ENCODE data around the gene INTS14. TPM values are rescaled to one million over a fixed set of nuclear protein-coding genes. Genes with fewer than 3 reads are reported as not detected.

The INTS14 gene
- total and polyA plus RNA-seq, 12 donors: 16.4 to 64.6 (median 34.4) TPM

- no peak for DNase-seq
- H3K4me1 ChIP-seq (replicated peaks in 1 of 2): peaks cover 0 to 38% of the 10 kb centered on the region in 2 donors
- peak overlapping the region in 2 of 5 donors; percentile 40 to 55 for H3K27ac ChIP-seq
- no peak for TF ChIP-seq CTCF (IDR thresholded peaks at IDR 0.05)
- TF ChIP-seq POLR2A (IDR thresholded peaks at IDR 0.05): no peak
- no peak overlapping the region for H3K4me3 ChIP-seq
- peaks cover 0 to 52% of the 10 kb centered on the region in 2 donors for H3K36me3 ChIP-seq (replicated peaks in 1 of 2)
- no peaks in the 10 kb centered on the region for H3K9me3 ChIP-seq (replicated peaks in 1 of 3)
- intact Hi-C loops (cut with DNase I): loop anchor here in 1 of 2 donors (10.0 kb wide), 1 partner anchor 179 kb away; no protein-coding TSS in a partner anchor
- H3K27me3 ChIP-seq: no peaks in the 10 kb centered on the region
Measured at GRCh38 chr15:65584241-65584640, 26.7 kb downstream of the INTS14 start.

- H3K4me1 ChIP-seq (replicated peaks in 1 of 2): peaks cover 0 to 43% of the 10 kb centered on the region in 2 donors
- intact Hi-C loops (cut with DNase I): loop anchor here in 1 of 2 donors (10.0 kb wide), 1 partner anchor 179 kb away; no protein-coding TSS in a partner anchor
- H3K9me3 ChIP-seq (replicated peaks in 1 of 3): no peaks in the 10 kb centered on the region
- no peaks in the 10 kb centered on the region for H3K27me3 ChIP-seq
- H3K27ac ChIP-seq: peak overlapping the region in 2 of 5 donors; percentile 40 to 55
- H3K36me3 ChIP-seq (replicated peaks in 1 of 2): peaks cover 0 to 50% of the 10 kb centered on the region in 2 donors
- H3K4me3 ChIP-seq: no peak overlapping the region
- 32 to 38% (median 34%) methylated on average over 1 of the region's 1 CpG for WGBS, 4 donors
- TF ChIP-seq POLR2A (IDR thresholded peaks at IDR 0.05) (no peak), CTCF (IDR thresholded peaks at IDR 0.05) (no peak)
- no peak for DNase-seq
Measured at GRCh38 chr15:65583701-65584100, 27.2 kb downstream of the INTS14 start.

- peak in 2 of 7 donors; percentile 26 to 51 for DNase-seq
- intact Hi-C loops (cut with DNase I): loop anchor here in 1 of 2 donors (10.0 kb wide), 1 partner anchor 175 kb away; no protein-coding TSS in a partner anchor
- Histone ChIP-seq H3K27ac (peak overlapping the region in 2 of 5 donors; percentile 25 to 56), H3K9me3 (replicated peaks in 1 of 3) (no peaks in the 10 kb centered on the region), H3K27me3 (no peaks in the 10 kb centered on the region), H3K4me1 (replicated peaks in 1 of 2) (peaks cover 13 to 59% of the 10 kb centered on the region in 2 donors), H3K4me3 (no peak overlapping the region), H3K36me3 (replicated peaks in 1 of 2) (peaks cover 0 to 36% of the 10 kb centered on the region in 2 donors)
- TF ChIP-seq CTCF (IDR thresholded peaks at IDR 0.05): no peak
- no peak for TF ChIP-seq POLR2A (IDR thresholded peaks at IDR 0.05)
Measured at GRCh38 chr15:65580287-65580686, 30.6 kb downstream of the INTS14 start.

DNA sequence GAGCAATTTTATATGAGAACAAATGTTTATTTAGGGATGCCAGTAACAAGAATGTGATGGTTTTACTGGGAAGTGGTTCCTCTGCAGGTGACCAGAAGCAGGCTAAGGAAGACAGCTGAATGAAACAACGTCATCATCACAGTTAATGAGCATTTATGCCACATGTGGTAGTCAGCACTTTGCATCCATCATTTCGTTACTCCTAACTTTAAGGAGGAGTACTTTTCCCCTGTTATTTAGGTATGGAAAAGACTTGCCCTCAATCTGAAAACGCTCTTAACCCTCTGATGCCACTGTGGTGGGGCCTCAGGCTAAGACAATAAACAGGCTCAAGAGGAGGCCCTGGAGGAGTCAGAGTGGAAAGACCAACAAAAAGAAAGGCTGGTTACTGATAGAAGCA, 31.2 kb downstream of the INTS14 start:
- no peak overlapping the region for H3K4me3 ChIP-seq
- H3K27ac ChIP-seq: peak overlapping the region in 2 of 5 donors; percentile 25 to 56
- intact Hi-C loops (cut with DNase I): loop anchor here in 1 of 2 donors (10.0 kb wide), 1 partner anchor 175 kb away; no protein-coding TSS in a partner anchor
- no peak for TF ChIP-seq CTCF (IDR thresholded peaks at IDR 0.05)
- no peak for TF ChIP-seq POLR2A (IDR thresholded peaks at IDR 0.05)
- H3K27me3 ChIP-seq: no peaks in the 10 kb centered on the region
- H3K4me1 ChIP-seq (replicated peaks in 1 of 2): peaks cover 13 to 55% of the 10 kb centered on the region in 2 donors
- 77 to 88% (median 83%) methylated on average over 3 of the region's 3 CpGs for WGBS, 4 donors
- no peak for DNase-seq
- H3K36me3 ChIP-seq (replicated peaks in 1 of 2): peaks cover 0 to 36% of the 10 kb centered on the region in 2 donors
- no peaks in the 10 kb centered on the region for H3K9me3 ChIP-seq (replicated peaks in 1 of 3)
